H9 (cell line): ENCODE measurements around the gene USP40. TPM values are rescaled to one million over a fixed set of nuclear protein-coding genes. Genes with fewer than 3 reads are reported as not detected.

ENCODE experiments used
- DNase-seq: peaks from one replicate; pipeline ENCODE4 v3.0.0-alpha.2; 2017
- H2AFZ ChIP-seq: one replicate; pipeline ENCODE4 v1.6.1; 2013; ENCODE audit warnings: mild to moderate bottlenecking, low read length, control low read depth, moderate library complexity
- H2AK5ac ChIP-seq: 2 replicates; pipeline ENCODE4 v1.6.1; 2013; ENCODE audit warnings: low read length, control low read depth, mixed read lengths; ENCODE audit not compliant: insufficient read length
- H2BK120ac ChIP-seq: one replicate; pipeline ENCODE4 v1.6.1; 2013; ENCODE audit warnings: low read depth, mild to moderate bottlenecking, low read length, control low read depth, inconsistent platforms; ENCODE audit not compliant: poor library complexity, severe bottlenecking
- H2BK12ac ChIP-seq: 2 replicates; pipeline ENCODE4 v1.6.1; 2013; ENCODE audit warnings: low read length, control low read depth, mixed read lengths, low read depth; ENCODE audit not compliant: insufficient read length
- H2BK15ac ChIP-seq: 2 replicates; pipeline ENCODE4 v1.6.1; 2013; ENCODE audit warnings: low read depth, low read length, control low read depth
- H2BK20ac ChIP-seq: one replicate; pipeline ENCODE4 v1.6.1; 2013; ENCODE audit warnings: low read depth, mild to moderate bottlenecking, low read length, control low read depth, inconsistent platforms; ENCODE audit not compliant: poor library complexity, severe bottlenecking
- H2BK5ac ChIP-seq: 2 replicates; pipeline ENCODE4 v1.6.1; 2013; ENCODE audit warnings: low read length, control low read depth, mixed read lengths; ENCODE audit not compliant: insufficient read length
- H3K14ac ChIP-seq: 2 replicates; pipeline ENCODE4 v1.6.1; 2013; ENCODE audit warnings: low read length, control low read depth; ENCODE audit not compliant: insufficient read depth
- H3K18ac ChIP-seq: 2 replicates; pipeline ENCODE4 v1.6.1; 2013; ENCODE audit warnings: low read depth, mild to moderate bottlenecking, mixed read lengths, low read length, control low read depth; ENCODE audit not compliant: insufficient read length
- H3K23ac ChIP-seq: 2 replicates; pipeline ENCODE4 v1.6.1; 2013; ENCODE audit warnings: low read length, control low read depth, mixed read lengths, low read depth; ENCODE audit not compliant: insufficient read length
- H3K23me2 ChIP-seq: 2 replicates; pipeline ENCODE4 v1.6.1; 2013; ENCODE audit warnings: low read depth, mild to moderate bottlenecking, mixed read lengths, low read length, control low read depth; ENCODE audit not compliant: insufficient read length, poor library complexity, severe bottlenecking
- H3K27ac ChIP-seq: 2 replicates; pipeline ENCODE4 v1.5.1; 2013; ENCODE audit warnings: low read length, control low read depth, mixed read lengths, low read depth; ENCODE audit not compliant: insufficient read length
- H3K27me3 ChIP-seq: 2 replicates; pipeline ENCODE4 v1.6.1; 2013; ENCODE audit warnings: low read length, control low read depth, inconsistent platforms; ENCODE audit not compliant: insufficient read depth
- H3K4ac ChIP-seq: 2 replicates; pipeline ENCODE4 v1.6.1; 2013; ENCODE audit warnings: low read depth, mild to moderate bottlenecking, control low read depth, inconsistent platforms, low read length, moderate library complexity
- H3K4me1 ChIP-seq: 2 replicates; pipeline ENCODE4 v1.6.1; 2013; ENCODE audit warnings: low read length, control low read depth, inconsistent platforms; ENCODE audit not compliant: insufficient read depth
- H3K4me2 ChIP-seq: 2 replicates; pipeline ENCODE4 v1.6.1; 2013; ENCODE audit warnings: low read length, control low read depth, mixed read lengths; ENCODE audit not compliant: insufficient read length, insufficient read depth
- H3K56ac ChIP-seq: 2 replicates; pipeline ENCODE4 v1.6.1; 2013; ENCODE audit warnings: low read depth, mild to moderate bottlenecking, mixed read lengths, low read length, control low read depth; ENCODE audit not compliant: insufficient read length
- H3K79me1 ChIP-seq: 2 replicates; pipeline ENCODE4 v1.6.1; 2013; ENCODE audit warnings: low read depth, mild to moderate bottlenecking, moderate library complexity, low read length, control low read depth, inconsistent platforms; ENCODE audit not compliant: insufficient read depth, poor library complexity, severe bottlenecking
- H3K79me2 ChIP-seq: 2 replicates; pipeline ENCODE4 v1.6.1; 2013; ENCODE audit warnings: low read length, control low read depth, inconsistent platforms; ENCODE audit not compliant: insufficient read depth
- H3K9ac ChIP-seq: 2 replicates; pipeline ENCODE4 v1.6.1; 2013; ENCODE audit warnings: low read length, control low read depth, mixed read lengths; ENCODE audit not compliant: insufficient read length; ENCODE audit errors: extremely low read depth
- H3K9me3 ChIP-seq: one replicate; pipeline ENCODE4 v1.6.1; 2013; ENCODE audit warnings: low read depth, low read length, inconsistent platforms; ENCODE audit not compliant: control insufficient read depth
- H3T11ph ChIP-seq: one replicate; pipeline ENCODE4 v1.6.1; 2013; ENCODE audit warnings: mild to moderate bottlenecking, low read length, control low read depth, inconsistent platforms
- H4K20me1 ChIP-seq: one replicate; pipeline ENCODE4 v1.6.1; 2013; ENCODE audit not compliant: control insufficient read depth, insufficient read length, insufficient read depth
- H4K5ac ChIP-seq: 2 replicates; pipeline ENCODE4 v1.6.1; 2013; ENCODE audit warnings: low read depth, mild to moderate bottlenecking, mixed read lengths, low read length, control low read depth; ENCODE audit not compliant: insufficient read length
- H4K8ac ChIP-seq: replicated peaks from 2 replicates; pipeline ENCODE4 v1.6.1; 2013; ENCODE audit warnings: low read length, control low read depth, mixed read lengths, low read depth; ENCODE audit not compliant: insufficient read length
- H4K91ac ChIP-seq: 2 replicates; pipeline ENCODE4 v1.6.1; 2013; ENCODE audit warnings: low read depth, mild to moderate bottlenecking, moderate library complexity, mixed read lengths, low read length, control low read depth; ENCODE audit not compliant: insufficient read length
- H3K27ac Mint-ChIP-seq, 3 experiments: 2 replicates in 2 of 3; 3 replicates in 1 of 3; pipeline ENCODE4 v1.8.0; 2020 to 2021; ENCODE audit warnings: mixed read lengths in 3 of 3, mild to moderate bottlenecking in 1 of 3, moderate library complexity in 1 of 3
- H3K27me3 Mint-ChIP-seq: 2 replicates; pipeline ENCODE4 v1.8.0; 2021; ENCODE audit warnings: low read depth, mild to moderate bottlenecking, moderate library complexity, mixed read lengths
- H3K36me3 Mint-ChIP-seq, 3 experiments: 2 replicates in 2 of 3; 3 replicates in 1 of 3; pipeline ENCODE4 v1.8.0; 2020 to 2021; ENCODE audit warnings: low read depth in 3 of 3, mixed read lengths in 3 of 3; ENCODE audit not compliant: insufficient read depth in 1 of 3
- H3K4me1 Mint-ChIP-seq, 2 experiments: 2 replicates each; pipeline ENCODE4 v1.8.0; 2020; ENCODE audit warnings: mixed read lengths in 2 of 2
- H3K4me3 Mint-ChIP-seq, 2 experiments: 2 replicates in 1 of 2; 3 replicates in 1 of 2; pipeline ENCODE4 v1.8.0; 2020 to 2021; ENCODE audit warnings: mild to moderate bottlenecking in 2 of 2, mixed read lengths in 2 of 2, moderate library complexity in 1 of 2
- H3K9me3 Mint-ChIP-seq, 2 experiments: 2 replicates in 1 of 2; 3 replicates in 1 of 2; pipeline ENCODE4 v1.8.0; 2020; ENCODE audit warnings: mild to moderate bottlenecking in 2 of 2, mixed read lengths in 2 of 2, moderate library complexity in 1 of 2
- WGBS: extraction: QIAGEN DNeasy Blood & Tissue Kit; methylation state at CpG from one replicate; pipeline ENCODE4 v1.1.7; 2013; ENCODE audit warnings: missing lambda C conversion rate, low lambda C conversion rate, mixed read lengths; ENCODE audit not compliant: insufficient read length; ENCODE audit errors: extremely low coverage; 5-methylcytosine and 5-hydroxymethylcytosine counted together
- total RNA-seq: library from RNA; stranded (reverse); gene quantifications from 2 replicates; pipeline ENCODE4 v1.2.1, GENCODE V29; 2021
- TF ChIP-seq, protein P1 (sequence below): fragments of 200-600 bp; sonication (generic); conservative IDR thresholded peaks from 3 replicates; pipeline ENCODE4 v1.8.0; 2021; ENCODE audit warnings: antibody characterized with exemption, mild to moderate bottlenecking

The USP40 gene
- total RNA-seq, 1 experiment from 2014 or later = 7.5 TPM

DNA sequence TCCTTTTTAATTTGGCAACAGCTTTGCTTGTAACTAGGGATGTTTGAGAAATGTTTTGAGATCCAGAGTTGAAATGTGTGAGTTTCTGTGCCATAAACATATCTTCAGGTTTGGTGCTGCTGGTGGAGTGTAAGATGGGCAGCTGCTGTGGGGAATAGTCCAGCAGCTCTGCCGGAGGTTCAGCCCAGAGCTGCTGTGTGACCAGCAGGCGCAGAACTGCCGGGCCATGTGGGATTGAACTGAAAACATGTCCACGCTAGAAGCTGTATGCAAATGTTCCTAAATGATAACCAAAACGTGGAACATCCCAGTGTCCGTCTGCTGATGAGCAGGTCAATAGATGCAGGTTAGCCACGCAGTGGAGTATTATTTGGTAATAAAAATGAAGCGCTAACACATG, 112.7 kb downstream of the USP40 start:
- no peaks in the 10 kb centered on the region for H3K79me1 ChIP-seq
- no peaks in the 10 kb centered on the region for H3K23me2 ChIP-seq
- no peak overlapping the region for H3K27ac Mint-ChIP-seq
- no peak overlapping the region for H2BK5ac ChIP-seq
- no peak overlapping the region for H2AFZ ChIP-seq
- no peak overlapping the region for H2AK5ac ChIP-seq
- H3K4me1 ChIP-seq = 0 out of 2 replicates have a peak, but pooled peaks cover under 1% of the 10 kb centered on the region
- H3K23ac ChIP-seq = no peak overlapping the region
- H3K56ac ChIP-seq = no peak overlapping the region
- WGBS = no CpG with 5 or more reads among the region's 8 CpGs
- no peak overlapping the region for H3K27ac ChIP-seq
- H3K27me3 Mint-ChIP-seq = no peaks in the 10 kb centered on the region
- H4K5ac ChIP-seq = no peak overlapping the region
- no peak overlapping the region for H3T11ph ChIP-seq
- H4K20me1 ChIP-seq = no peaks in the 10 kb centered on the region
- no peaks in the 10 kb centered on the region for H3K9me3 Mint-ChIP-seq
- H3K4me3 Mint-ChIP-seq = no peak overlapping the region
- TF ChIP-seq, protein P1, sequence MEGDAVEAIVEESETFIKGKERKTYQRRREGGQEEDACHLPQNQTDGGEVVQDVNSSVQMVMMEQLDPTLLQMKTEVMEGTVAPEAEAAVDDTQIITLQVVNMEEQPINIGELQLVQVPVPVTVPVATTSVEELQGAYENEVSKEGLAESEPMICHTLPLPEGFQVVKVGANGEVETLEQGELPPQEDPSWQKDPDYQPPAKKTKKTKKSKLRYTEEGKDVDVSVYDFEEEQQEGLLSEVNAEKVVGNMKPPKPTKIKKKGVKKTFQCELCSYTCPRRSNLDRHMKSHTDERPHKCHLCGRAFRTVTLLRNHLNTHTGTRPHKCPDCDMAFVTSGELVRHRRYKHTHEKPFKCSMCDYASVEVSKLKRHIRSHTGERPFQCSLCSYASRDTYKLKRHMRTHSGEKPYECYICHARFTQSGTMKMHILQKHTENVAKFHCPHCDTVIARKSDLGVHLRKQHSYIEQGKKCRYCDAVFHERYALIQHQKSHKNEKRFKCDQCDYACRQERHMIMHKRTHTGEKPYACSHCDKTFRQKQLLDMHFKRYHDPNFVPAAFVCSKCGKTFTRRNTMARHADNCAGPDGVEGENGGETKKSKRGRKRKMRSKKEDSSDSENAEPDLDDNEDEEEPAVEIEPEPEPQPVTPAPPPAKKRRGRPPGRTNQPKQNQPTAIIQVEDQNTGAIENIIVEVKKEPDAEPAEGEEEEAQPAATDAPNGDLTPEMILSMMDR = no peak
- H2BK12ac ChIP-seq = no peak overlapping the region
- H3K4me1 Mint-ChIP-seq = peaks cover 3 to 7% of the 10 kb centered on the region in 2 experiments
- H2BK15ac ChIP-seq = no peak overlapping the region
- no peak for DNase-seq
- peaks cover 14 to 54% (median 43%) of the 10 kb centered on the region in 3 experiments; a peak in 6 of 7 replicates for H3K36me3 Mint-ChIP-seq
- H2BK20ac ChIP-seq = no peak overlapping the region
- no peaks in the 10 kb centered on the region for H3K79me2 ChIP-seq
- no peak overlapping the region for H4K8ac ChIP-seq
- H3K18ac ChIP-seq = no peak overlapping the region
- no peaks in the 10 kb centered on the region for H3K9me3 ChIP-seq
- no peak overlapping the region for H3K9ac ChIP-seq
- H3K14ac ChIP-seq = no peak overlapping the region
- H3K27me3 ChIP-seq = no peaks in the 10 kb centered on the region
- no peak overlapping the region for H2BK120ac ChIP-seq
- no peak overlapping the region for H3K4ac ChIP-seq
- H3K4me2 ChIP-seq = no peak overlapping the region
- H4K91ac ChIP-seq = no peak overlapping the region
